Measurements from ENCODE around the gene CDK5RAP3. TPM values are rescaled to one million over a fixed set of nuclear protein-coding genes. Genes with fewer than 3 reads are reported as not detected.

CDK5RAP3 gene
- total RNA-seq, 1 experiment from 2014 or later: 128 TPM

GRCh38 chr17:48006936-48007709 lies 36.2 kb downstream of the CDK5RAP3 start (continued):
- no peak for TF ChIP-seq ATF6 (CRISPR knock-in tag; IDR thresholded peaks at IDR 0.05)
- TF ChIP-seq TEAD4 (CRISPR knock-in tag; IDR thresholded peaks at IDR 0.05): no peak
- no peak for TF ChIP-seq MLX (CRISPR knock-in tag; IDR thresholded peaks at IDR 0.05)
- TF ChIP-seq ZNF671 (CRISPR knock-in tag; IDR thresholded peaks at IDR 0.05): no peak
- no peak for TF ChIP-seq TEAD1 (CRISPR knock-in tag; IDR thresholded peaks at IDR 0.05)
- TF ChIP-seq FOXK1 (CRISPR knock-in tag; IDR thresholded peaks at IDR 0.05): no peak
- no peak for TF ChIP-seq ESRRA (CRISPR knock-in tag; IDR thresholded peaks at IDR 0.05; ENCODE audit: borderline replicate concordance)
- TF ChIP-seq JAZF1 (CRISPR knock-in tag; IDR thresholded peaks at IDR 0.05): no peak
- no peak for TF ChIP-seq CREM (CRISPR knock-in tag; IDR thresholded peaks at IDR 0.05)
- TF ChIP-seq ZMAT4 (CRISPR knock-in tag; IDR thresholded peaks at IDR 0.05): no peak
- TF ChIP-seq ZNF263 (CRISPR knock-in tag; IDR thresholded peaks at IDR 0.05; ENCODE audit: low read depth): no peak
- TF ChIP-seq AR (CRISPR knock-in tag; IDR thresholded peaks at IDR 0.05): no peak
- no peak for TF ChIP-seq GTF2I (CRISPR knock-in tag; conservative IDR thresholded peaks at IDR 0.05)
- no peak for TF ChIP-seq ZNF121 (CRISPR knock-in tag; IDR thresholded peaks at IDR 0.05)
- no peak for TF ChIP-seq GABPB1 (CRISPR knock-in tag; IDR thresholded peaks at IDR 0.05)
- TF ChIP-seq FOXP1 (CRISPR knock-in tag; IDR thresholded peaks at IDR 0.05; ENCODE audit: borderline replicate concordance): no peak

GRCh38 chr17:48010193-48010592 lies 39.3 kb downstream of the CDK5RAP3 start:
- H3K9me3 Mint-ChIP-seq: no peaks in the 10 kb centered on the region; the same call in 1 of the 2 replicates
- no peak overlapping the region for H3K27ac Mint-ChIP-seq
- ATAC-seq (no peak), DNase-seq (ENCODE audit: low spot score) (no peak)
- H3K4me3 Mint-ChIP-seq: no peak overlapping the region
- CTCF ChIA-PET: interaction anchor here (1.2 to 12.8 kb wide), 10 partner anchors 9 to 169 kb away, joined by 3 to 242 read pairs (median 10); partner anchors contain the start of genes CDK5RAP3 and SCRN2
- no peaks in the 10 kb centered on the region for H3K36me3 Mint-ChIP-seq
- H3K4me1 Mint-ChIP-seq: peaks cover 31% of the 10 kb centered on the region
- peaks cover 26% of the 10 kb centered on the region for H3K27me3 Mint-ChIP-seq (ENCODE audit: low read depth)
- POLR2A ChIA-PET: interaction anchor here (0.7 kb wide), 1 partner anchor 44 kb away, joined by 3 read pairs; no protein-coding TSS in a partner anchor
- TF ChIP-seq RELA (CRISPR knock-in tag; IDR thresholded peaks at IDR 0.05; ENCODE audit: borderline replicate concordance) (no peak), PREB (CRISPR knock-in tag; IDR thresholded peaks at IDR 0.05; ENCODE audit: borderline replicate concordance) (no peak), AR (CRISPR knock-in tag; IDR thresholded peaks at IDR 0.05) (no peak), ATF3 (CRISPR knock-in tag; conservative IDR thresholded peaks at IDR 0.05) (no peak), CTCF (IDR thresholded peaks at IDR 0.05) (no peak), E2F4 (CRISPR knock-in tag; IDR thresholded peaks at IDR 0.05; ENCODE audit: borderline replicate concordance, low read depth) (no peak), MLX (CRISPR knock-in tag; IDR thresholded peaks at IDR 0.05) (no peak)

Measured in WTC11 (cell line).